Small intestine (tissue), 7 donors: Measurements from ENCODE around the gene PTCHD4. TPM values are rescaled to one million over a fixed set of nuclear protein-coding genes. Genes with fewer than 3 reads are reported as not detected.

Experiments
- DNase-seq, 2 donors: peaks; one replicate each; pipeline versions ENCODE4 v3.0.0 to v3.0.0-alpha.2; 2013
- FAIRE-seq: peaks from 2 replicates; lab custom pipeline; 2012; peaks lifted over from hg19 to GRCh38; lab: Jason Lieb, UNC
- H3K27ac ChIP-seq, 3 donors: one replicate each; pipeline ENCODE4 v1.5.1; 2013; ENCODE audit warnings: low read length in 2 of 3, mild to moderate bottlenecking in 2 of 3, control low read depth in 1 of 3, inconsistent platforms in 1 of 3, low read depth in 1 of 3, moderate library complexity in 1 of 3
- H3K27me3 ChIP-seq, 3 donors: one replicate each; pipeline ENCODE4 v1.6.1; 2013; ENCODE audit warnings: low read length in 3 of 3, inconsistent platforms in 1 of 3; ENCODE audit not compliant: control insufficient read depth in 3 of 3, insufficient read depth in 3 of 3
- H3K36me3 ChIP-seq, 3 donors: one replicate each; pipeline ENCODE4 v1.6.1; 2013; ENCODE audit warnings: low read length in 3 of 3, inconsistent platforms in 1 of 3, low read depth in 1 of 3, mild to moderate bottlenecking in 1 of 3, moderate library complexity in 1 of 3; ENCODE audit not compliant: control insufficient read depth in 3 of 3, insufficient read depth in 2 of 3
- H3K4me1 ChIP-seq, 3 donors: one replicate each; pipeline ENCODE4 v1.6.1; 2013; ENCODE audit warnings: low read length in 2 of 3, inconsistent platforms in 1 of 3, low read depth in 1 of 3, mild to moderate bottlenecking in 1 of 3, moderate library complexity in 1 of 3; ENCODE audit not compliant: control insufficient read depth in 3 of 3, insufficient read depth in 2 of 3
- H3K4me3 ChIP-seq, 3 donors: one replicate each; pipeline ENCODE4 v1.5.1; 2013; ENCODE audit warnings: low read length in 3 of 3, control low read depth in 1 of 3, inconsistent platforms in 1 of 3, low read depth in 1 of 3, mild to moderate bottlenecking in 1 of 3, moderate library complexity in 1 of 3
- H3K9me3 ChIP-seq, 2 donors: one replicate each; pipeline ENCODE4 v1.6.1; 2013; ENCODE audit warnings: low read depth in 1 of 2, low read length in 1 of 2; ENCODE audit not compliant: control insufficient read depth in 2 of 2, insufficient read depth in 1 of 2
- WGBS, 3 donors: extraction: QIAGEN DNeasy Blood & Tissue Kit; methylation state at CpG; one replicate each; pipeline ENCODE4 v1.1.7; 2013; 5-methylcytosine and 5-hydroxymethylcytosine counted together
- polyA plus RNA-seq, 4 donors: library from polyadenylated mRNA; stranded (reverse) in 3 of 4; unstranded in 1 of 4; fragments of 200-250 nt in 3 of 4; fragments of 120-200 nt in 1 of 4; gene quantifications; one replicate each; pipeline versions ENCODE4 v1.2.1 to v1.2.3, GENCODE V29; 2013
- donor health status: healthy with polysubstance abuse.
- donor health status: control.
- donor health status: control.
- donor health status: Bipolar disorder and iron deficiency.
- donor health status: healthy.

Gene PTCHD4
- polyA plus RNA-seq, 4 donors: 0.04 TPM; not detected in 3

GRCh38 chr6:48073976-48074767 is 36.8 kb downstream of the PTCHD4 start:
- FAIRE-seq (no peak), DNase-seq (no peak)
- Histone ChIP-seq H3K27ac (no peak overlapping the region), H3K27me3 (peaks cover 3 to 7% (median 6%) of the 10 kb centered on the region in 3 donors), H3K36me3 (no peaks in the 10 kb centered on the region), H3K4me1 (no peaks in the 10 kb centered on the region), H3K9me3 (no peaks in the 10 kb centered on the region), H3K4me3 (no peak overlapping the region)
- 71 to 73% (median 71%) methylated on average over 8 of the region's 8 CpGs for WGBS, 3 donors

GRCh38 chr6:48071833-48072232 is 39.2 kb downstream of the PTCHD4 start:
- Histone ChIP-seq H3K4me1 (no peaks in the 10 kb centered on the region), H3K9me3 (no peaks in the 10 kb centered on the region), H3K27me3 (peaks cover 8 to 19% (median 10%) of the 10 kb centered on the region in 3 donors), H3K4me3 (no peak overlapping the region), H3K36me3 (no peaks in the 10 kb centered on the region), H3K27ac (no peak overlapping the region)
- 36 to 75% (median 46%) methylated on average over 3 of the region's 3 CpGs for WGBS, 3 donors
- no peak for DNase-seq
- FAIRE-seq: no peak

GRCh38 chr6:48069280-48069679 is 41.7 kb downstream of the PTCHD4 start:
- H3K27me3 ChIP-seq: peaks cover 8 to 19% (median 10%) of the 10 kb centered on the region in 3 donors
- no peaks in the 10 kb centered on the region for H3K9me3 ChIP-seq
- no peaks in the 10 kb centered on the region for H3K36me3 ChIP-seq
- 30 to 36% (median 35%) methylated on average over 11 of the region's 11 CpGs for WGBS, 3 donors
- H3K27ac ChIP-seq: no peak overlapping the region
- DNase-seq (no peak), FAIRE-seq (no peak)
- peak overlapping the region in 1 of 3 donors; percentile 12 for H3K4me3 ChIP-seq
- H3K4me1 ChIP-seq: no peaks in the 10 kb centered on the region

- Histone ChIP-seq H3K27me3 (peaks cover 8 to 19% (median 10%) of the 10 kb centered on the region in 3 donors), H3K4me3 (no peak overlapping the region), H3K4me1 (no peaks in the 10 kb centered on the region), H3K36me3 (no peaks in the 10 kb centered on the region), H3K27ac (no peak overlapping the region), H3K9me3 (no peaks in the 10 kb centered on the region)
- FAIRE-seq (no peak), DNase-seq (no peak)
- WGBS, 3 donors: 7 to 15% (median 9%) methylated on average over 52 to 64 of the region's 64 CpGs
Observed at GRCh38 chr6:48068278-48069251, 42.4 kb downstream of the PTCHD4 start.

GRCh38 chr6:48067886-48068277 is 43.1 kb downstream of the PTCHD4 start:
- 20 to 32% (median 26%) methylated on average over 4 of the region's 4 CpGs for WGBS, 3 donors
- H3K36me3 ChIP-seq: no peaks in the 10 kb centered on the region
- no peak overlapping the region for H3K27ac ChIP-seq
- H3K4me3 ChIP-seq: no peak overlapping the region
- no peaks in the 10 kb centered on the region for H3K4me1 ChIP-seq
- H3K27me3 ChIP-seq: peaks cover 8 to 19% (median 10%) of the 10 kb centered on the region in 3 donors
- DNase-seq (no peak), FAIRE-seq (no peak)
- no peaks in the 10 kb centered on the region for H3K9me3 ChIP-seq

GRCh38 chr6:48067148-48067712 is 43.8 kb downstream of the PTCHD4 start:
- Histone ChIP-seq H3K36me3 (no peaks in the 10 kb centered on the region), H3K9me3 (no peaks in the 10 kb centered on the region), H3K4me3 (no peak overlapping the region), H3K27ac (no peak overlapping the region), H3K4me1 (no peaks in the 10 kb centered on the region), H3K27me3 (peaks cover 8 to 19% (median 10%) of the 10 kb centered on the region in 3 donors)
- DNase-seq (no peak), FAIRE-seq (no peak)
- WGBS, 3 donors: 55 to 64% (median 58%) methylated on average over 3 of the region's 3 CpGs

GRCh38 chr6:48061265-48061990 is 49.6 kb downstream of the PTCHD4 start:
- WGBS, 3 donors: 54 to 66% (median 64%) methylated on average over 3 of the region's 3 CpGs
- H3K4me1 ChIP-seq: no peaks in the 10 kb centered on the region
- FAIRE-seq (no peak), DNase-seq (no peak)
- no peaks in the 10 kb centered on the region for H3K36me3 ChIP-seq
- H3K27me3 ChIP-seq: peaks cover 0 to 2% (median 0%) of the 10 kb centered on the region in 3 donors
- no peak overlapping the region for H3K4me3 ChIP-seq
- no peak overlapping the region for H3K27ac ChIP-seq
- no peaks in the 10 kb centered on the region for H3K9me3 ChIP-seq
